A549 treated with CpdA at 1 μM for 4 hours (cell line): Measurements from ENCODE around the gene TAF4B. TPM values are rescaled to one million over a fixed set of nuclear protein-coding genes. Genes with fewer than 3 reads are reported as not detected.

Experiments
- total RNA-seq: library from RNA; stranded (reverse); fragments of 200-300 nt; extraction: Qiagen RNA extraction; gene quantifications from 5 replicates; pipeline ENCODE4 v1.2.3, GENCODE V29; 2022; ENCODE audit warnings: low read depth

The TAF4B gene, protein sequence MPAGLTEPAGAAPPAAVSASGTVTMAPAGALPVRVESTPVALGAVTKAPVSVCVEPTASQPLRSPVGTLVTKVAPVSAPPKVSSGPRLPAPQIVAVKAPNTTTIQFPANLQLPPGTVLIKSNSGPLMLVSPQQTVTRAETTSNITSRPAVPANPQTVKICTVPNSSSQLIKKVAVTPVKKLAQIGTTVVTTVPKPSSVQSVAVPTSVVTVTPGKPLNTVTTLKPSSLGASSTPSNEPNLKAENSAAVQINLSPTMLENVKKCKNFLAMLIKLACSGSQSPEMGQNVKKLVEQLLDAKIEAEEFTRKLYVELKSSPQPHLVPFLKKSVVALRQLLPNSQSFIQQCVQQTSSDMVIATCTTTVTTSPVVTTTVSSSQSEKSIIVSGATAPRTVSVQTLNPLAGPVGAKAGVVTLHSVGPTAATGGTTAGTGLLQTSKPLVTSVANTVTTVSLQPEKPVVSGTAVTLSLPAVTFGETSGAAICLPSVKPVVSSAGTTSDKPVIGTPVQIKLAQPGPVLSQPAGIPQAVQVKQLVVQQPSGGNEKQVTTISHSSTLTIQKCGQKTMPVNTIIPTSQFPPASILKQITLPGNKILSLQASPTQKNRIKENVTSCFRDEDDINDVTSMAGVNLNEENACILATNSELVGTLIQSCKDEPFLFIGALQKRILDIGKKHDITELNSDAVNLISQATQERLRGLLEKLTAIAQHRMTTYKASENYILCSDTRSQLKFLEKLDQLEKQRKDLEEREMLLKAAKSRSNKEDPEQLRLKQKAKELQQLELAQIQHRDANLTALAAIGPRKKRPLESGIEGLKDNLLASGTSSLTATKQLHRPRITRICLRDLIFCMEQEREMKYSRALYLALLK
- 5.0 to 5.4 TPM (median 5.3 TPM) in 5 replicates for total RNA-seq

DNA sequence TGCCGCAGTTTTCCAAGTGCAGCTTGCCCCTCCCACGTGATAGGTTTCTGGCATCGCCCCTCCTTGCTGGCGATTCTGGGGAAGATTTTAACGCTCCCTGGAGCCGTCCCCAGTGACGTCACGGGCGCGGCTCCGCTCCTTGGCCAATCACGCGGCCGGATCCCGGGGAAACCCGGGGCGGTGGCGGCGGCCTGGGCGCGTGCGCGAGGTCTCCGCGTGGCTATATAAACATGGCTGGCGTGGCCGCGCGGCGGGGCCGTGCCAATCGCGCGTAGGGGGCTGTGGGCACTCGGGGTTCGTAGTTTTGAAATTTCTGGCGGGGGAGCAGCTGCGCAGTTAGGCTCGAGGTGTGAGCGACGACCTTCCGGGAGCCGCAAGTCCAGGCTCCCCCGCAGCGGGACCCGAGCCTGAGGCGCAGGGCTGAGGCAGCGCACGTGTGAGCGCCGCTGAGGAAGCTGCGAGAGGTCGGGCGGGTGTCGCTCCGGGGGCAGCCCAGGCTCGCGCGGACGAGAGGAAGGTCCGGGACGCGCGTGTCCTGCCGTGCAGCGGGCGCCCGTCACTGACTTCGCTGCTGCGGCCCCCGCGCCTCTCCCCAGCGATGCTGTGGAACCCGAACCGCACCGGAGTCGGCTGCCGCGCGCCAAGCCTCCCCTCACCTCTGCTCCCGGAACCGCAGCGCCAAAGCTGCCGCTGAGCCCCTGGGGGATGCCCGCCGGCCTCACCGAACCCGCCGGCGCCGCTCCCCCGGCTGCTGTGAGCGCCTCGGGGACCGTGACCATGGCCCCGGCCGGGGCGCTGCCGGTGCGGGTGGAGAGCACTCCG is at the start of gene TAF4B:
Gene TAF4B (plus strand): TSS at position 217 of the 822 bp plus-strand sequence. CDS start 489 bp downstream, at position 706.

Other genes starting within 250 kb of the TAF4B start
- gene SS18, start 135.8 kb upstream of the TAF4B start, total RNA-seq = 48.2 to 61.6 TPM (median 53.0 TPM) in 5 replicates
- gene PSMA8, start 92.6 kb upstream of the TAF4B start, total RNA-seq = not detected in 5 replicates